Right cardiac atrium (tissue), 5 donors: ENCODE data around the gene ENDOD1. TPM values are rescaled to one million over a fixed set of nuclear protein-coding genes. Genes with fewer than 3 reads are reported as not detected.
"Not testable (repeated sequence)": the region's sequence is repeated elsewhere in the genome, so short reads cannot be mapped to it uniquely, and the experiment has no call there.

Experiments
- ATAC-seq, 2 donors: fragments of 200-7000 bp; cut with Tn5 transposase; one replicate each; pipeline versions ENCODE4 v1.8.0 to v1.9.1; 2020; ENCODE audit warnings: moderate library complexity in 2 of 2, mild to moderate bottlenecking in 1 of 2
- DNase-seq, 3 donors: peaks; one replicate each; pipeline ENCODE4 v3.0.0-alpha.2; 2020
- H3K27ac ChIP-seq: one replicate; pipeline ENCODE4 v1.5.1; 2013; ENCODE audit warnings: mild to moderate bottlenecking, low read length, control low read depth, moderate library complexity
- H3K27me3 ChIP-seq: one replicate; pipeline ENCODE4 v1.6.1; 2013; ENCODE audit not compliant: control insufficient read depth, insufficient read depth
- H3K4me1 ChIP-seq: one replicate; pipeline ENCODE4 v1.6.1; 2013; ENCODE audit warnings: low read length; ENCODE audit not compliant: control insufficient read depth, insufficient read depth
- H3K4me3 ChIP-seq: one replicate; pipeline ENCODE4 v1.5.1; 2013; ENCODE audit warnings: low read length, control low read depth
- H3K9me3 ChIP-seq: one replicate; pipeline ENCODE4 v1.6.1; 2013; ENCODE audit warnings: low read length; ENCODE audit not compliant: control insufficient read depth
- WGBS: extraction: QIAGEN DNeasy Blood & Tissue Kit; methylation state at CpG from one replicate; pipeline ENCODE4 v1.1.7; 2013; 5-methylcytosine and 5-hydroxymethylcytosine counted together
- intact Hi-C, 4 donors: fragments of 100-400 bp; cut with DNase I; formaldehyde crosslinking; loops; one replicate each; pipeline versions ENCODE4 v1.11.0 to v1.14.0; 2022 to 2023
- polyA plus RNA-seq: library from polyadenylated mRNA; stranded (reverse); fragments of 200-250 nt; gene quantifications from one replicate; pipeline ENCODE4 v1.2.3, GENCODE V29; 2013
- total RNA-seq, 4 donors: library from RNA; stranded (reverse); fragmentation: NEBNext Ultra II Directional; extraction: Animal tissue kit (Norgen Biotek cat#: 25700); gene quantifications; one replicate each; pipeline ENCODE4 v1.2.1, GENCODE V29; 2021
- donor health status: healthy with polysubstance abuse.
- donor health status: DM: no; HTN: yes; CAD: no.
- donor health status: DM: no; HTN: no; CAD: no.
- donor health status: DM: no; HTN: yes; CAD: no; lungs with severe emphysema.
- donor health status: DM: yes; HTN: yes; CAD: no.

Gene ENDOD1
- total and polyA plus RNA-seq, 5 donors: 8.8 to 19.5 (median 14.5) TPM

DNA sequence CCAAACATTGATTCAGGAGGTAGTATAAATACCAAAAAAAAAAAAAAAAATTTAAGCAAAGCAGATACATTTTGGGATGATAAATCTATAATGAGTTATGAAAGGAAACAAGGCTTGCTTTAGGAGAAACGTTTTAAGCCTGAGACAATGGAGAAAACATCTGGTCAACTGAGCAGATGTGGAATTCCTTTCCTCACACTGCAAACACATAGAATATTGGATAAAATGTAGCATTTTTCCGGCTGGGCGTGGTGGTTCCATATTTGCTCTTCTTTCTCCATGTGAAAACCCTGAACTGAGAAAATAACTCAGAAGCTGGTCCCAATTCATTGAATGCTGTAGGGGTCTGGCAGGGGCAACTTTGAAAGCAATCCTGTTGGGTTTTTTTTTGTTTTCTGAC, 33.9 kb downstream of the ENDOD1 start:
- 68% methylated on average over 3 of the region's 3 CpGs for WGBS
- intact Hi-C loops: no loop called here
- Histone ChIP-seq H3K4me3 (no peak overlapping the region), H3K9me3 (no peaks in the 10 kb centered on the region), H3K27ac (no peak overlapping the region), H3K4me1 (no peaks in the 10 kb centered on the region), H3K27me3 (no peaks in the 10 kb centered on the region)
- ATAC-seq (no peak), DNase-seq (no peak)

GRCh38 chr11:95128602-95129001, 39.0 kb downstream of the ENDOD1 start:
- Histone ChIP-seq H3K4me1 (no peaks in the 10 kb centered on the region), H3K27me3 (no peaks in the 10 kb centered on the region), H3K9me3 (no peaks in the 10 kb centered on the region), H3K4me3 (no peak overlapping the region), H3K27ac (no peak overlapping the region)
- DNase-seq (no peak), ATAC-seq (no peak)
- WGBS: 78% methylated on average over 3 of the region's 3 CpGs
- intact Hi-C loops: no loop called here

- Histone ChIP-seq H3K9me3 (peaks cover 2% of the 10 kb centered on the region), H3K27ac (no peak overlapping the region), H3K4me1 (peaks cover 3% of the 10 kb centered on the region), H3K4me3 (no peak overlapping the region), H3K27me3 (no peaks in the 10 kb centered on the region)
- intact Hi-C loops: no loop called here
- ATAC-seq: no peak
- DNase-seq: no peak
- 53% methylated on average over 2 of the region's 2 CpGs for WGBS
Observed at GRCh38 chr11:95132956-95133355, 43.3 kb downstream of the ENDOD1 start.

- H3K27ac ChIP-seq: no peak overlapping the region
- H3K4me3 ChIP-seq: no peak overlapping the region
- WGBS: 53% methylated on average over 5 of the region's 5 CpGs
- intact Hi-C loops: no loop called here
- DNase-seq (peak in 1 of 3 donors; percentile 49), ATAC-seq (peak; percentile 61 to 64)
- no peaks in the 10 kb centered on the region for H3K27me3 ChIP-seq
- H3K9me3 ChIP-seq: peaks cover 2% of the 10 kb centered on the region
- peaks cover 3% of the 10 kb centered on the region for H3K4me1 ChIP-seq
Observed at GRCh38 chr11:95134491-95134890, 44.8 kb downstream of the ENDOD1 start.

GRCh38 chr11:95135155-95135554, 45.5 kb downstream of the ENDOD1 start:
- ATAC-seq (peak in 1 of 2 donors; percentile 37), DNase-seq (peak in 2 of 3 donors; percentile 39 to 64)
- 44% methylated on average over 3 of the region's 6 CpGs for WGBS
- Histone ChIP-seq H3K27ac (no peak overlapping the region), H3K4me3 (no peak overlapping the region), H3K27me3 (no peaks in the 10 kb centered on the region), H3K4me1 (peaks cover 3% of the 10 kb centered on the region), H3K9me3 (peaks cover 2% of the 10 kb centered on the region)
- intact Hi-C loops: no loop called here

DNA sequence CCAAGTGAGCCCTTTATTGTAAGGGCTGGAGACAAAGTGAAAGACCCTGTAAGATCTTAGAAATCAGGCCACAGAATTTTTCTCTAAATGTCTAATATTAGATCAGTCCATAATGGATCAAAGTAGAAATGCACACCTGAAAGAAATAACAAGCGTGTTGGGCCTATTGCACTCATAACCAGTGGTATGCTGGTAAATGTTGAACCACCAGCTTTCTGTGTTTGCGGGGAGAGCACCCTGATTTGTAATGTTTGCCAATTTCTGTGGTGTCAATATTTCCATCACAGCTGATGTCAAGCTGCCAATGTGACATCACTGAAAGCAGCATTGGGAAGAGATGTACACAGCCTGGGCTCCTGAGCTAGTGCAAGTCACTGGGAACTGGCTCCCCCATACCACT, 46.2 kb downstream of the ENDOD1 start:
- no peak overlapping the region for H3K27ac ChIP-seq
- DNase-seq (no peak), ATAC-seq (no peak)
- WGBS: 100% methylated on average over 2 of the region's 2 CpGs
- peaks cover 2% of the 10 kb centered on the region for H3K9me3 ChIP-seq
- H3K27me3 ChIP-seq: no peaks in the 10 kb centered on the region
- peaks cover 3% of the 10 kb centered on the region for H3K4me1 ChIP-seq
- no peak overlapping the region for H3K4me3 ChIP-seq
- intact Hi-C loops: no loop called here

DNA sequence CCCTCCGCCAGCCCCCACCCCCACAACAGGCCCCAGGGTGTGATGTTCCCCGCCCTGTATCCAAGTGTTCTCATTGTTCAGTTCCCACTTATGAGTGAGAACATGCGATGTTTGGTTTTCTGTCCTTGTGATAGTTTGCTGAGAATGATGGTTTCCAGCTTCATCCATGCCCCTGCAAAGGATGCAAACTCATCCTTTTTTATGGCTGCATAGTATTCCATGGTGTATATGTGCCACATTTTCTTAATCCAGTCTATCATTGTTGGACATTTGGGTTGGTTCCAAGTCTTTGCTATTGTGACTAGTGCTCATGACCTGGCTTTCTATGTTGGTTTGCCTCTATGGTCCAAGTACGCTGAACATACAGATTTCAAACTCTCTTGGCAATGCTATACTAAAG, 47.1 kb downstream of the ENDOD1 start:
- H3K9me3 ChIP-seq, ATAC-seq, H3K27ac ChIP-seq, DNase-seq, H3K27me3 ChIP-seq, H3K4me1 ChIP-seq, H3K4me3 ChIP-seq, intact Hi-C loops: not testable (repeated sequence)
- 97% methylated on average over 4 of the region's 4 CpGs for WGBS

- ATAC-seq: no peak
- H3K9me3 ChIP-seq: peaks cover 2% of the 10 kb centered on the region
- no peaks in the 10 kb centered on the region for H3K27me3 ChIP-seq
- peaks cover 3% of the 10 kb centered on the region for H3K4me1 ChIP-seq
- no peak overlapping the region for H3K4me3 ChIP-seq
- DNase-seq: no peak
- no peak overlapping the region for H3K27ac ChIP-seq
- intact Hi-C loops: no loop called here
Observed at GRCh38 chr11:95137299-95137698, 47.7 kb downstream of the ENDOD1 start.

- DNase-seq (no peak), ATAC-seq (peak in 1 of 2 donors; percentile 53)
- intact Hi-C loops: no loop called here
- H3K4me3 ChIP-seq: no peak overlapping the region
- no peak overlapping the region for H3K27ac ChIP-seq
- 32% methylated on average over 2 of the region's 2 CpGs for WGBS
- peaks cover 2% of the 10 kb centered on the region for H3K9me3 ChIP-seq
- H3K4me1 ChIP-seq: peaks cover 3% of the 10 kb centered on the region
- H3K27me3 ChIP-seq: no peaks in the 10 kb centered on the region
Observed at GRCh38 chr11:95138448-95138847, 48.8 kb downstream of the ENDOD1 start.

DNA sequence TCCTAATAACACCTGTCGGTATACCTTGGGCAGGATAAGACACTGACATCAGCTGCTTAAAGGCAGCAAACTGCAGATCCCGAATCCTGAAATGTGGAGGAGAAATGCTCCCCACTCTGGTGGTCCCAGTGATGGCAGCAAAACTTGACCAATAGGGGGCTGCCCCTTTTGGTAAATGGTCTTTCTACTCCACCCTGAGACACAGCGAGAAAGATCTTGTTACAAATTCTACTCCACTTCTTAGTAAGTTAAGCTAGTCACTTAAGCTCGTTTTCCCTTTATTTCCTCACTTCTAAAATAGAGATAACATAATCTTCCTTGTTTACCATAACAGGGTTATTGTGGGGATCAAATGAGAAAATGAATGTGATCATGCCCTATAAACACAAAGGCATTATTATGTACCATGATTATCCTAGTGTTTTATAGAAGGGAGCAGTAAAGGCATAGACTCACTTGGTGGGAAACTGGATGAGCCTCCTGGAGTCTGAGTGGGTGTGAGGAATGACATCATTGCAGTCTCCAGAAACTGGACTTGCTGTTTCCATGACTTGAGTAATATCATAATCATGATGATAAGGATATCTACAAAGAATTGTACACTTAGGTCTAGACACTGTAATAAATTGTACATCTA, 50.9 kb downstream of the ENDOD1 start:
- intact Hi-C loops: loop anchor here in 1 of 4 donors (10.0 kb wide), 1 partner anchor 46 kb away; no protein-coding TSS in a partner anchor
- DNase-seq (no peak), ATAC-seq (peak in 1 of 2 donors; percentile 46)
- Histone ChIP-seq H3K4me1 (no peaks in the 10 kb centered on the region), H3K27me3 (no peaks in the 10 kb centered on the region), H3K9me3 (no peaks in the 10 kb centered on the region), H3K4me3 (no peak overlapping the region), H3K27ac (no peak overlapping the region)
- WGBS: 66% methylated on average over 4 of the region's 4 CpGs

- DNase-seq: no peak
- H3K27ac ChIP-seq: no peak overlapping the region
- intact Hi-C loops: loop anchor here in 1 of 4 donors (10.0 kb wide), 1 partner anchor 48 kb away; no protein-coding TSS in a partner anchor
- ATAC-seq: no peak
- H3K4me1 ChIP-seq: peaks cover 2% of the 10 kb centered on the region
- no peak overlapping the region for H3K4me3 ChIP-seq
- no peaks in the 10 kb centered on the region for H3K9me3 ChIP-seq
- H3K27me3 ChIP-seq: no peaks in the 10 kb centered on the region
- WGBS: 83% methylated on average over 2 of the region's 2 CpGs
Observed at GRCh38 chr11:95142431-95142830, 52.8 kb downstream of the ENDOD1 start.
